LHCN-M2 (cell line): Measurements from ENCODE around the gene CDH24. TPM values are rescaled to one million over a fixed set of nuclear protein-coding genes. Genes with fewer than 3 reads are reported as not detected.
"Not testable (repeated sequence)": the region's sequence is repeated elsewhere in the genome, so short reads cannot be mapped to it uniquely, and the experiment has no call there.

ENCODE experiments used
- DNase-seq: peaks from one replicate; pipeline ENCODE4 v3.0.0-alpha.2; 2012; ENCODE audit warnings: low read depth
- total RNA-seq: library from RNA; depleted of rRNA; stranded (reverse); fragments of >200 nt; gene quantifications from 2 replicates; pipeline ENCODE4 v1.2.3, GENCODE V29; 2014

Gene CDH24
- total RNA-seq, 1 experiment from 2014 or later = 10.4 TPM

GRCh38 chr14:23020143-23021128 is 36.9 kb downstream of the CDH24 start:
- DNase-seq = no peak

DNA sequence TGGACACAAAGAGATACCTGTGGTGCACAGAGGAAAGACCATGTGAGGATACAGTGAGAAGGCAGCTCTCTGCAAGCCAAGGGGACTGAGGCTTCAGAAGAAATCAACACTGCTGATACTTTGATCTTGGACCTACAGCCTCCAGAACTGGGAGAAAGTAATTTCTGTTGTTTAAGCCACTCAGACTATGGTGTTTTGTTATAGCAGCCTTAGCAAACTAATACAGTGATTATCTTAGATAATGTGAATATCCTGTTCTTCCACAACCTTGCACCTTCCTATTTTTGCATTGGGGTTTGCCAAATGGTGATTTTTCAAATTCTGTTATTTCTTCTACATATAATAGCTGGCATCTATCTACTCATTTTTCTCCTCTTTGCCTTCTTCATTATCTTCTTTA is 39.2 kb downstream of the CDH24 start:
- no peak for DNase-seq

GRCh38 chr14:23017091-23017490 is 40.2 kb downstream of the CDH24 start:
- DNase-seq = no peak

DNA sequence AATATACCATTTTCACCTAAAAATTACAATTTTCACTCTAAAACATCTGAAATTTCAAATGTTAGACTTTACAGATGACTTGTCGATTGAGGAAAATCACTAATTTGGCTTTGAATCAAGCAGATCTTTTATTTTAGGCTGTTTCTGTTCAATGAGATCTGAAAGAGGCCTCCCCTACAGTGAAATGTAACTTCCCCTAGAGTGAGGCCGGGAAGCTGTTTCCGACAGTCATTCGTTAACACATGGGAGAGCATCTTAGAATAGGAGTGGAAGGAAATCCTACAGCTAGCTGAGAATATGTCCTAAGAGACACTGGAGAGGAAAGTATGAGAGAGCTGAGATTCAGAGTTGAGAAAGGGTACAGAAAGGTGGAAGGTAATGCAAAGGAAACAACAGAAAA is 41.7 kb downstream of the CDH24 start:
- no peak for DNase-seq

DNA sequence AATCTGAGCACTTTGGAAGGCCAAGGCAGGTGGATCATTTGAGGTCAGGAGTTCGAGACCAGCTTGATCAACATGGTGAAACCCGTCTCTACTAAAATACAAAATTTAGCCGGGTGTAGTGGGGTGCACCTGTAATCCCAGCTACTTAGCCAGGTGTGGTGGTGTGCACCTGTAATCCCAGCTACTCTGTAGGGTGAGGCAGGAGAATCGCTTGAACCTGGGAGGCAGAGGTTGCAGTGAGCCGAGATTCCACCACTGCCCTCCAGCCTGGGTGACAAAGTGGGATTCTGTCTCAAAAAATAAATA is 43.6 kb downstream of the CDH24 start:
- not testable (repeated sequence) for DNase-seq

DNA sequence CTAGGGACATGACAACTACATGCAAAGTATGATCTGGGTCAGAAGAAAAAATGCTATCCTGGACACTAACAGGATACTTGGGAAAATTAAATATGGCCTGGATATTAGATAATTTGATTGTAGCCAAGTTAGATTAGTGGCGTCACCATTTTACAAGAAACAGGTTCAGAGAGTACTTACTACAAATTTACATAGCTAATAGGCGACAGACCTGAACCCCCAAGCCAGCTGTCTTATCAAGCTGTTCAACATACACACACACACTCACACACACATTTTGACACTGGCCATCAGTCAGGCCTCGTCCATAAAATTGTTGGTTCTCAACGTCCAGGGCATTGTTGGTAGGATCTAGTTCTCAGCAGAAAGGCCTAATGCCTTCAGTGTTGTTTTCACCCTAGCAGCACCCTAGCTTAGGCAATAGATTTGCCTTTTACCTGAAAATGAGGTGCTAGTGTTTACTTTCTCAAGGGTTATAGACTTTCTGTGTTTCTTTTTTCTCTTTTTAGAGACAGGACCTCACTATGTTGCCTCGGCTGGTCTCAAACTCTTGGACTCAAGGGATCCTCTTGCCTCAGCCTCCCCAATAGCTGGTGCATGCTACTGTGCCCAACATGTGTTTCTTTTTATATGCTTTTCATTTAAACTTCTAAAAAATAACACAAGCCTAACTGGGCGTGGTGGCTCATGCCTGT is 44.1 kb downstream of the CDH24 start:
- DNase-seq = no peak

GRCh38 chr14:23009939-23010726 is 47.2 kb downstream of the CDH24 start, which contains the start of gene C14orf93:
C14orf93 (minus strand) TSS chr14:23010143; CDS start chr14:22999023, 11,120 bp downstream.
- peak; percentile 54 for DNase-seq

DNA sequence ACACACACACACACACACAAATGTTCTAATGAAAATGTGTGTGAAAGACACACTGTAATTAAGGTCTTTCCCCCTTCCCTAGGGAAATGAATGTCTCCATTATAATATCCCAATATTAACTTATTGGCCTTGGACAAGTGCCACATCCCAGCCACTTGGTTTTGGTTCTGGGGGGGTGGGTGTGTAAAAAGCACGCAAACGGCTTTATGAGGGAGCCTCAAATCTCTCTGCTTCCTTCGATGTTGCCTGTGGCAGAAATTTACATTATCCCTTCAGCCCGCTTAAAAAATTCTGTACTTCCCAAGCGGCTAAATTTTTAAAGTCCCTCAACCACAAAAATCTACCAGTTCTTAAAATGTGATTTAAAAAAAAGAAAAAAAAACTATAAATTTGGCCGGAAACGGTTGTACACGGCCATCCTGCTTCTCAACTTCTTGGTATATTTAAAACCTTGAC is 47.8 kb downstream of the CDH24 start:
- no peak for DNase-seq

DNA sequence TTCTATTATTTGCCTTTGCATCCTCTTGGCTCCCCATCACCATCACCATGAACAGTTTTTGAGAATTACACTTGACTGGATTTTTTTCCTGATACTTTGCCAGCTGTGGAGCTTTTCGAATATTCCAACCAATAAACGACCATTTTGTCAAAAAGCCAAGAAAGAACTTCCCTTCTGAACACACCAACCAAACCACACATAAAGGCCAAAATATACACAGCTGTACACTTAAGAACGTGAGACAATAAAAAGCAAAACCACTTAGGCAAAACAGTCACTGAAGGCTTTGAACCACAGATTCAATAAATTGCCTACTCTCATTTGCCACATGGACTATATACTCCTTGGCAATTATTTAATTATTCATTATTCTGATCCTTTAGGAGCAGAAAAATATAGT is 48.5 kb downstream of the CDH24 start:
- peak; percentile 49 for DNase-seq

GRCh38 chr14:23006544-23007419 is 50.5 kb downstream of the CDH24 start:
- DNase-seq = peak; percentile 97

- DNase-seq = peak; percentile 17
Observed at GRCh38 chr14:23006188-23006534, 51.2 kb downstream of the CDH24 start.

- DNase-seq = peak; percentile 11
Observed at GRCh38 chr14:23005451-23006187, 51.7 kb downstream of the CDH24 start.

DNA sequence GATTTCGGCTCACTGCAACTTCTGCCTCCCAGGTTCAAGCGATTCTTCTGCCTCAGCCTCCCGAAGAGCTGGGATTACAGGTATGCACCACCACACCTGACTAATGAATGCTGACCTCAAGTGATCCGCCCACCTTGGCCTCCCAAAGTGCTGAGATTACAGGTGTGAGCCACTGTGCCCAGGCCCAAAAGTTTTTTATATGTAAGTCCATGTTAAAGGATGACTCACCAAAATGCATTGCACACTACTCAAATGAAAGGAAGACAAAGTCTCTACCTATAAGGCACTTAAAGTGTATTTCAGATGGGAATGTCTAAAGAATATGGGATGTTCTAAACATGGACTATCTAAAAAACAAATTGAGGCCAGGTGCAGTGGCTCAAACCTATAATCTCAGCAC is 53.0 kb downstream of the CDH24 start:
- not testable (repeated sequence) for DNase-seq

GRCh38 chr14:23002592-23002991 is 54.7 kb downstream of the CDH24 start:
- DNase-seq = no peak

DNA sequence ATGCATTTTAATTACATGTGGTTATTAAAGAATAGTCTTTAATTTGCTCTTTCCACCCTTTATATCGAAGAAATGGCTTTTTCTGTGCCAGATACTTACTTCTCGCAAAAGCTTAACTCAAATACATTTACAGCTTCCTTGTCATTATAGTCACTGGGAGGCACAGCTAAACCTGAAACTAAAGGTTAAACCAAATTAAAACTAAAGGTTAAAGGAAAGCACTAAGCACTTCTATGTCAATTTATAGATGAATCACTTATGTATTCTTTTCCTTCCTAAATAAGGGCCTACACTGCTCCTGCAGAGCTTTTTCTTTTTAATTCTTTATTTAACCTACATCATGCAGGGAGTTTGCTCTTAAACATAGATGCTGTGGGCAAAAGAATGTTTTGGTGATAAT is 56.5 kb downstream of the CDH24 start:
- no peak for DNase-seq

GRCh38 chr14:22998329-22999012 is 58.8 kb downstream of the CDH24 start:
- no peak for DNase-seq

- no peak for DNase-seq
Observed at GRCh38 chr14:22997676-22998323, 59.5 kb downstream of the CDH24 start.
